Testis (tissue), 3 donors: ENCODE data around the gene PLEKHN1. TPM values are rescaled to one million over a fixed set of nuclear protein-coding genes. Genes with fewer than 3 reads are reported as not detected.

Experiments
- DNase-seq: peaks from one replicate; pipeline ENCODE4 v3.0.0-alpha.2; 2019
- H3K27ac ChIP-seq, 2 donors: fragments of 200-600 bp; sonication (generic); one replicate each; pipeline ENCODE4 v1.5.1; 2019
- H3K27me3 ChIP-seq: fragments of 200-600 bp; sonication (generic); one replicate; pipeline ENCODE4 v1.5.1; 2019
- H3K36me3 ChIP-seq: fragments of 200-600 bp; sonication (generic); one replicate; pipeline ENCODE4 v1.5.1; 2017; ENCODE audit warnings: low read depth; ENCODE audit errors: missing control alignments
- H3K4me1 ChIP-seq: fragments of 200-600 bp; sonication (generic); one replicate; pipeline ENCODE4 v1.5.1; 2019
- H3K4me3 ChIP-seq, 2 donors: fragments of 200-600 bp; sonication (generic); one replicate each; pipeline ENCODE4 v1.5.1; 2017 to 2019
- H3K9me3 ChIP-seq: fragments of 200-600 bp; sonication (generic); one replicate; pipeline ENCODE4 v1.5.1; 2017
- POLR2A ChIP-seq: fragments of 450-650 bp; IDR thresholded peaks from one replicate; pipeline ENCODE4 v1.6.1; 2017; ENCODE audit warnings: antibody characterized with exemption, mild to moderate bottlenecking, moderate library complexity
- WGBS, 2 donors: methylation state at CpG; one replicate each; pipeline ENCODE4 v1.1.5; 2018; 5-methylcytosine and 5-hydroxymethylcytosine counted together
- intact Hi-C: fragments of 100-400 bp; cut with DNase I; formaldehyde crosslinking; loops from one replicate; pipeline ENCODE4 v1.15.1; 2023; ENCODE audit warnings: low total_unique reads
- polyA plus RNA-seq: library from polyadenylated mRNA; stranded (reverse); fragments of 350-450 nt; fragmentation: Illumina TruSeq; extraction: RNeasy Lipid Tissue Mini Kit (QIAGEN cat#74804); gene quantifications from one replicate; pipeline ENCODE4 v1.2.3, GENCODE V29; 2014; ENCODE audit warnings: low read depth, low replicate concordance; ENCODE audit not compliant: insufficient read depth
- total RNA-seq, 2 donors: library from RNA; depleted of rRNA; stranded (reverse); fragments of >200 nt; gene quantifications; one replicate each; pipeline ENCODE4 v1.2.3, GENCODE V29; 2016
- TF ChIP-seq, protein P1 (sequence below), 3 experiments: fragments of 450-650 bp in 2 of 3; fragments of 200-600 bp in 1 of 3; sonication (generic) in 1 of 3; IDR thresholded peaks; one replicate each; pipeline ENCODE4 v1.5.1; 2016 to 2019; ENCODE audit warnings: antibody characterized with exemption in 3 of 3, mild to moderate bottlenecking in 2 of 3, moderate library complexity in 1 of 3

Gene PLEKHN1
- total and polyA plus RNA-seq, 3 donors from 2014 or later = 0.21 to 0.56 (median 0.47) TPM

DNA sequence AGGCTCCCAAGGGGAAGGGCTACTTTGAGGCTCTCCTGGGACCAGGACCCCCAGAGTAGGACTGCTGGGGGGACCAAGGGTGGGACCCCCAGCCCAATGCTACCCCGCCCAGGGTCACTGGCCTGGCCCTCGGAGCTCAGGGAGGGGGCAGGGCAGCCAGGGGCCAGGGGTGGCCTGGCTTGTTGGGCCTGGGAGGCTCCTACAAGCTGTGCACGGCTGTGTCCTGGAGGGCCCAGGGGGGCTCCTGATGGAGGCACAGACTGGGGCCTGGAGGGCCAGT is 31.4 kb downstream of the PLEKHN1 start:
- DNase-seq = no peak
- no peak overlapping the region for H3K4me3 ChIP-seq
- intact Hi-C loops = no loop called here
- H3K9me3 ChIP-seq = no peaks in the 10 kb centered on the region
- peaks cover 6% of the 10 kb centered on the region for H3K4me1 ChIP-seq
- H3K36me3 ChIP-seq = no peaks in the 10 kb centered on the region
- no peak overlapping the region for H3K27ac ChIP-seq
- TF ChIP-seq POLR2A = no peak
- TF ChIP-seq, protein P1, sequence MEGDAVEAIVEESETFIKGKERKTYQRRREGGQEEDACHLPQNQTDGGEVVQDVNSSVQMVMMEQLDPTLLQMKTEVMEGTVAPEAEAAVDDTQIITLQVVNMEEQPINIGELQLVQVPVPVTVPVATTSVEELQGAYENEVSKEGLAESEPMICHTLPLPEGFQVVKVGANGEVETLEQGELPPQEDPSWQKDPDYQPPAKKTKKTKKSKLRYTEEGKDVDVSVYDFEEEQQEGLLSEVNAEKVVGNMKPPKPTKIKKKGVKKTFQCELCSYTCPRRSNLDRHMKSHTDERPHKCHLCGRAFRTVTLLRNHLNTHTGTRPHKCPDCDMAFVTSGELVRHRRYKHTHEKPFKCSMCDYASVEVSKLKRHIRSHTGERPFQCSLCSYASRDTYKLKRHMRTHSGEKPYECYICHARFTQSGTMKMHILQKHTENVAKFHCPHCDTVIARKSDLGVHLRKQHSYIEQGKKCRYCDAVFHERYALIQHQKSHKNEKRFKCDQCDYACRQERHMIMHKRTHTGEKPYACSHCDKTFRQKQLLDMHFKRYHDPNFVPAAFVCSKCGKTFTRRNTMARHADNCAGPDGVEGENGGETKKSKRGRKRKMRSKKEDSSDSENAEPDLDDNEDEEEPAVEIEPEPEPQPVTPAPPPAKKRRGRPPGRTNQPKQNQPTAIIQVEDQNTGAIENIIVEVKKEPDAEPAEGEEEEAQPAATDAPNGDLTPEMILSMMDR (IDR thresholded peaks at IDR 0.05) = no peak
- no peaks in the 10 kb centered on the region for H3K27me3 ChIP-seq
- WGBS, 2 donors = 56 to 60% methylated on average over 3 of the region's 3 CpGs

DNA sequence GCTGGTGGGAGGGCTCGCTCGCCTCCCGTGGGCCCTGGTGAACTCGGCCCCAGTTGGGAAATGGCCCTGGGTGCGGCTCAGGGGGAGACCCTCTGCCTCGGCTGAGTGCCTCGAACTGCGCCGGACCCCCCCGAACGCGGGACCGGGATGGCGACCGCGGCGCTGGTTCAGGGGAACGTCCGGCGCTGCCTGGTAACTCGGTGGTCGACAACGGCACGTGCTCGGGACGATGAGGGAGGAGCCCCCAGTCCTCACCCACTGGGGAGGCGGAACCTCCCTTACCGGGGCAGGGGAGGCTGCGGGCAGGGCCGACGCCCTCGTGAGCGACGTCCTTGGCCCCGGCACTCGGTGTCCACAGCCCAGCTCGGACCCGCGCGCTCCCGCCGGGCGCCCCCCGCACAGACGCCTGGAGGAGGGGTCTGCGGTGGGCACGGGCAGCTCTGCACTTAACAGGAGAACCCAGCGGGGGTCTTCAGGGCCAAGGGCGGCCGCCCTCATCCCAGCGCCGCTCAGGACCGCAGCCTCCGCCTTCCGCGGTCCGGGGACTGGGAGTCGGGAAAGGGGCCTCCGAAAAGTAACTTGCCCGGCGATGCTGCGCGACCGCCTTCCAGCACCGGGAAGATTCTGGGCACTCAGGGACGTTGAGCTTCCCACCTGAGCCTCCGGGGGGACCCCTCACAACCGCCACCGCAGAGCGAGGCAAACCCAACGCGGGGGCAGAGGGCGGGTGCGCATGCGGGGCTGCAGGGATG is 31.9 kb downstream of the PLEKHN1 start:
- Histone ChIP-seq H3K27ac (no peak overlapping the region), H3K9me3 (no peaks in the 10 kb centered on the region), H3K36me3 (no peaks in the 10 kb centered on the region), H3K4me1 (peaks cover 6% of the 10 kb centered on the region), H3K4me3 (peak overlapping the region; percentile 51 to 56), H3K27me3 (no peaks in the 10 kb centered on the region)
- no peak for DNase-seq
- intact Hi-C loops = no loop called here
- 36 to 58% methylated on average over 17 to 33 of the region's 75 CpGs for WGBS, 2 donors
- TF ChIP-seq, protein P1 (IDR thresholded peaks at IDR 0.05) = no peak
- no peak for TF ChIP-seq POLR2A

DNA sequence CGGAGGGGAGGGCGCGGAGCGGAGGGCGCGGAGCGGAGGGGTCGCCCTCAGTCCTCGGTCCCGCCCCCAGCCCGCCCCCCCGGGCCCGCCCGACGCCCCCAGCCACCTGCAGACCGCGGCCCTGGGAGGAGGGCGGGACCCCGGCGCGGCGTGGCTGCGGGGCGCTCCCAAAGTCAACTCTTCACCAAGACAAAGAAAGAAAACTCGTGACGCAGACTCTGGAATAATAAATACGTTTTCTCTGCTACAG is 32.4 kb downstream of the PLEKHN1 start:
- intact Hi-C loops = no loop called here
- no peak for DNase-seq
- Histone ChIP-seq H3K9me3 (no peaks in the 10 kb centered on the region), H3K27ac (peak overlapping the region in 1 of 2 donors; percentile 89), H3K4me3 (peak overlapping the region; percentile 51 to 56), H3K27me3 (no peaks in the 10 kb centered on the region), H3K36me3 (no peaks in the 10 kb centered on the region), H3K4me1 (peaks cover 6% of the 10 kb centered on the region)
- TF ChIP-seq, protein P1 (IDR thresholded peaks at IDR 0.05) = no peak
- TF ChIP-seq POLR2A = no peak
- WGBS, 2 donors = 0 to 1% methylated on average over 3 to 25 of the region's 27 CpGs

DNA sequence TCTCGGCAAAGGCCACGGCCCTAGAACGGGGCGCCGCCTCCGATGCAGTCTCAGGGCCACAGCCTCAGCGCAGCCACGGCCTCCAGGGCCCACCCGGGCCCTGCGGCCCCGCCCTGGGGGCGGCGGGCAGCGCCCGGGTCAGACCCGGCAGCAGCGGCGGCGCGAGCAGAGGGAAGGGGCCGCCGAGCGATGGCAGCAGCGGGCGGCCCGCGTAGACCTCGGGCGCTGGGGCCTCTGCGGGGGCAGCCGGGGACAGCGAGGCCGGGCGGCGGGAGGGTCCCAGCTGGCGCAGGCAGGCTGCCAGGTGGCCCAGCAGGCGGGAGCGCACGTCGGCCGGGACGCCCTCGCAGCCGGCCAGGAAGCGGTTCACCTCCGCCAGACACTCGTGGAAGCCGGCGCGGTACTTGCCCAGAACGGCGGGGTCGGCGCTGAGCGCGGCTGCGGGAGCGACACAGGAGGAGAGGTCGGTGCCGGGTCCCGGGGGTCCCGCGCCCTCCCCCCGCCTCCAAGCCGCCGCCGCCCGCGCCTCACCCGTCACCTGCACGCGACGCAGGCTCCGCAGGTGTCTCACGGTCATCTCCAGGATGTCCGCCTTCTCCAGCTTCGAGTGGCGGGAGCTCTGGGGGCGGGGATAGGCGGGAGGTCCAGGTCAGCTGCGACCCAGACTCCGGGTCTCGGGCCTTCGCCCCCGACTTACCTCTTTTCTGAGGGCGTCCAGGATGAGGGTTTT is 32.9 kb downstream of the PLEKHN1 start:
- WGBS, 2 donors = 0% methylated on average over 53 to 60 of the region's 86 CpGs
- Histone ChIP-seq H3K4me1 (peaks cover 6% of the 10 kb centered on the region), H3K36me3 (no peaks in the 10 kb centered on the region), H3K27me3 (no peaks in the 10 kb centered on the region), H3K27ac (peak overlapping the region; percentile 50 to 89), H3K4me3 (peak overlapping the region; percentile 51 to 56), H3K9me3 (no peaks in the 10 kb centered on the region)
- DNase-seq = no peak
- intact Hi-C loops = no loop called here
- TF ChIP-seq, protein P1 (IDR thresholded peaks at IDR 0.05) = no peak
- no peak for TF ChIP-seq POLR2A
